GM12878 (cell line): Measurements from ENCODE around the gene TCF7L2. TPM values are rescaled to one million over a fixed set of nuclear protein-coding genes. Genes with fewer than 3 reads are reported as not detected.

Experiments used
- ATAC-seq: fragments of 200-7000 bp; cut with Tn5 transposase; 3 replicates; pipeline ENCODE4 v1.9.1; 2020; ENCODE audit warnings: mild to moderate bottlenecking, moderate library complexity
- BruUV-seq: library from RNA; stranded (reverse); fragments of 400-500 nt; replicated peaks from 2 replicates; lab custom pipeline; 2021; lab: Mats Ljungman, UMichigan
- CTCF ChIA-PET: fragments of 300-600 bp; sonication (Branson Sonifier 250); formaldehyde crosslinking; extraction: SDS; loops from one replicate; lab custom pipeline; 2021; ENCODE audit warnings: inconsistent platforms; lab: Yijun Ruan, JAX
- POLR2A ChIA-PET: fragments of 350-600 bp; formaldehyde crosslinking; extraction: SDS; loops from one replicate; lab custom pipeline; 2021; ENCODE audit warnings: inconsistent platforms; lab: Charles Lee
- RAD21 ChIA-PET: fragments of 300-600 bp; sonication (Branson Sonifier 250); formaldehyde crosslinking; loops from one replicate; lab custom pipeline; 2023; ENCODE audit warnings: antibody characterized with exemption; ENCODE audit not compliant: unreplicated experiment; lab: Charles Lee
- SMC1A ChIA-PET: fragments of 300-600 bp; sonication (Branson Sonifier 250); formaldehyde crosslinking; loops from one replicate; lab custom pipeline; 2023; ENCODE audit not compliant: unreplicated experiment, uncharacterized antibody; lab: Charles Lee
- DNase-seq: peaks from one replicate; pipeline ENCODE4 v3.0.0-alpha.2; 2011; ENCODE audit warnings: low read depth, low spot score
- FAIRE-seq: peaks from 3 replicates; lab custom pipeline; 2011; peaks lifted over from hg19 to GRCh38; lab: Jason Lieb, UNC
- H2AFZ ChIP-seq: 2 replicates; pipeline ENCODE4 v1.6.0; 2011; ENCODE audit warnings: low read depth, low read length, control low read depth; ENCODE audit not compliant: control insufficient read depth
- H3K27ac ChIP-seq: 2 replicates; pipeline ENCODE4 v1.5.1; 2011; ENCODE audit warnings: control low read depth; ENCODE audit not compliant: control insufficient read depth, insufficient read depth
- H3K27me3 ChIP-seq, 2 experiments: replicated peaks in 1 of 2; 2 replicates each; pipeline versions ENCODE4 v1.6.0 to v1.6.1; 2011; ENCODE audit warnings: low read length in 1 of 2; ENCODE audit not compliant: control insufficient read depth in 2 of 2, insufficient read depth in 2 of 2
- H3K36me3 ChIP-seq, 2 experiments: 2 replicates each; pipeline ENCODE4 v1.5.1; 2011; ENCODE audit warnings: low read length in 1 of 2; ENCODE audit not compliant: control insufficient read depth in 2 of 2, insufficient read depth in 2 of 2
- H3K4me1 ChIP-seq: 2 replicates; pipeline ENCODE4 v1.6.1; 2011; ENCODE audit warnings: mild to moderate bottlenecking, low read length, moderate library complexity, mixed read lengths; ENCODE audit not compliant: control insufficient read depth, insufficient read depth
- H3K4me2 ChIP-seq: 2 replicates; pipeline ENCODE4 v1.6.0; 2011; ENCODE audit warnings: control low read depth; ENCODE audit not compliant: control insufficient read depth, insufficient read depth
- H3K4me3 ChIP-seq: fragments of 200-600 bp; sonication (generic); 2 replicates; pipeline ENCODE4 v1.5.1; 2016
- H3K79me2 ChIP-seq: 2 replicates; pipeline ENCODE4 v1.6.0; 2011; ENCODE audit warnings: low read length; ENCODE audit not compliant: control insufficient read depth, insufficient read depth
- H3K9ac ChIP-seq: 2 replicates; pipeline ENCODE4 v1.8.0; 2011; ENCODE audit warnings: low read length, control low read depth, mixed read lengths; ENCODE audit not compliant: control insufficient read depth, insufficient read depth
- H3K9me3 ChIP-seq: replicated peaks from 3 replicates; pipeline ENCODE4 v1.5.1; 2011; ENCODE audit warnings: mild to moderate bottlenecking, low read length; ENCODE audit not compliant: control insufficient read depth, insufficient read depth
- H4K20me1 ChIP-seq: 2 replicates; pipeline ENCODE4 v1.6.0; 2011; ENCODE audit not compliant: control insufficient read depth, insufficient read depth
- ASH2L ChIP-seq: fragments of 300-600, 200-600 bp; sonication (generic); IDR thresholded peaks from 2 replicates; pipeline ENCODE4 v1.6.1; 2017; ENCODE audit warnings: low read depth, mild to moderate bottlenecking, borderline replicate concordance
- CHD4 ChIP-seq: fragments of 200-600 bp; sonication (generic); IDR thresholded peaks from 2 replicates; pipeline ENCODE4 v1.6.1; 2016; ENCODE audit warnings: mild to moderate bottlenecking
- EGR1 ChIP-seq, 2 experiments: IDR thresholded peaks; 1 replicate in 1 of 2; 2 replicates in 1 of 2; pipeline ENCODE4 v1.6.1; 2011 to 2012; ENCODE audit warnings: low read depth in 2 of 2, low read length in 2 of 2, borderline replicate concordance in 1 of 2, mild to moderate bottlenecking in 1 of 2, moderate library complexity in 1 of 2
- GABPA ChIP-seq: IDR thresholded peaks from 2 replicates; pipeline ENCODE4 v1.6.1; 2014; ENCODE audit warnings: antibody characterized with exemption, low read depth, mild to moderate bottlenecking, inconsistent platforms
- HSF1 ChIP-seq: fragments of 150-350 bp; IDR thresholded peaks from 2 replicates; pipeline ENCODE4 v1.6.1; 2014; ENCODE audit warnings: mild to moderate bottlenecking, low read depth, low read length
- JUNB ChIP-seq: IDR thresholded peaks from 2 replicates; pipeline ENCODE4 v1.6.1; 2016; ENCODE audit warnings: antibody characterized with exemption, mild to moderate bottlenecking
- NBN ChIP-seq: fragments of 450-650 bp; IDR thresholded peaks from 2 replicates; pipeline ENCODE4 v1.6.1; 2016
- NFYB ChIP-seq: IDR thresholded peaks from 2 replicates; pipeline ENCODE4 v1.6.1; 2011; ENCODE audit warnings: low read depth, mild to moderate bottlenecking, low read length, improper control_type of control experiment, moderate library complexity; ENCODE audit not compliant: insufficient read depth
- SMAD1 ChIP-seq: fragments of 450-650 bp; IDR thresholded peaks from 2 replicates; pipeline ENCODE4 v1.6.1; 2018; ENCODE audit warnings: mild to moderate bottlenecking, low read depth; ENCODE audit not compliant: partially characterized antibody
- TCF7 ChIP-seq: IDR thresholded peaks from 2 replicates; pipeline ENCODE4 v1.6.1; 2014; ENCODE audit warnings: antibody characterized with exemption, borderline replicate concordance
- ZSCAN29 ChIP-seq: fragments of 450-650 bp; IDR thresholded peaks from 2 replicates; pipeline ENCODE4 v1.6.1; 2017; ENCODE audit warnings: mild to moderate bottlenecking, moderate library complexity
- WGBS: methylation state at CpG from one replicate; pipeline ENCODE4 v1.1.6; 2016; ENCODE audit warnings: low lambda C conversion rate; ENCODE audit not compliant: insufficient replicate concordance, insufficient coverage; ENCODE audit errors: missing lambda C conversion rate; 5-methylcytosine and 5-hydroxymethylcytosine counted together
- in situ Hi-C: fragments of 300-500 bp; cut with MboI; formaldehyde crosslinking; loops from 9 replicates; pipeline ENCODE4 v1.14.3; 2018; ENCODE audit warnings: mixed read lengths
- intact Hi-C: fragments of 100-400 bp; cut with micrococcal nuclease; formaldehyde crosslinking; loops from one replicate; pipeline ENCODE4 v1.14.2; 2022; ENCODE audit not compliant: unreplicated experiment
- polyA plus RNA-seq, 11 experiments: library from polyadenylated mRNA; depleted of rRNA in 4 of 11; unstranded in 6 of 11; stranded (reverse) in 5 of 11; fragments of >200 nt; fragmentation: Nextera tagmentation in 4 of 11; fragmentation: Illumina TruSeq in 1 of 11; extraction: Ambion mirVana in 4 of 11; extraction: Trizol in 1 of 11; gene quantifications; 1 replicate in 1 of 11; 2 replicates in 10 of 11; pipeline versions ENCODE4 v1.2.1 to v1.2.3, GENCODE V29; 2011 to 2016; ENCODE audit warnings: inconsistent platforms in 2 of 11, missing spikeins in 2 of 11, low read depth in 1 of 11
- total RNA-seq, 4 experiments: library from RNA; depleted of rRNA in 3 of 4; stranded (reverse); fragments of >200 nt in 3 of 4; fragmentation: Illumina TruSeq in 1 of 4; extraction: Trizol in 1 of 4; gene quantifications; 2 replicates each; pipeline versions ENCODE4 v1.2.1 to v1.2.3, GENCODE V29; 2013 to 2021

The TCF7L2 gene
- total and polyA plus RNA-seq, 10 of the 15 experiments (the other 5 are each of a cell fraction or from before 2014, with no cell fraction given) = 0.02 to 1.1 (median 0.35) TPM; not detected in 4

DNA sequence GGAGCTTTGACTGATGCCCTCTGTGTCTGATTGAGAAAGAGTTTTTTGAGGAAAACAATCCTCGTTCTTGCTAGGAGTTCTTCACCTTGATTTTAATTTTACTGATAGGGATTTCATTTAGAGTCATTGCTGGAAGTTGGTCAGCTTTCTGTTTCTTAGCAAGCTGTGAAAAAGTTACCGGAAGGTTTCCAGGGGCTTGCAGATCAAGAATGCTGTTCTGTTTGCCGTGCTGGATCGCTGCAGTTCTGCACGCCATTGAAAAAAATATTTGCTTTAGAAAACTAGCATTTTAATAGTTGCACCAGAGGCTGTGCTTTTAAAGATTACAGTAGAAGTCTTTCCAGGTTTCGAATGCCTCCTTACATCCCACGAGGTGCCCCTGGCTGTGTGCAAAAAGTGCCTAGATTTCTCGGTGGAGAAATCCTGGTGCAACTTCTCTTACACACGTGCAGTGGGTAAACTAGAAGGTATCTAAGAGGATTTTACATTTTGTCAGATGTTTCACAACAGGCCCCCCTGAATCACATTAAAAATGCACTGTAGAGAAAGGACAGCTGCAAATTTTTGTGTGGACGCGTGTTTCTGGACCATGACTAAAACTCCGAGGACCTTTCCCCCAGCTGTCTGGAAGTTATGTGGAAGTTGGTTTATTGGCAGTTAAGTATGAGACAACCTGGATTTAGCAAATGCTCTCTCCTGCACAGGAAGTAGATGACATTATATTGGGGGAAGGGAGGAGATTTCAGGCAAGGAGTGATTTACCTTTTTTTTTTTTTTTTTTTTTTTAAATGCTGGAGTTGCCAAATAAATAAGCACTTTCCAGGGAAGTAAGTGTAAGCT is 5.8 kb downstream of the TCF7L2 start (continued):
- TF ChIP-seq HSF1 = no peak

- intact Hi-C loops = no loop called here
- Histone ChIP-seq H3K9me3 (no peaks in the 10 kb centered on the region), H2AFZ (no peak overlapping the region), H3K4me3 (no peak overlapping the region), H4K20me1 (no peaks in the 10 kb centered on the region), H3K4me1 (no peaks in the 10 kb centered on the region), H3K36me3 (no peaks in the 10 kb centered on the region), H3K79me2 (no peaks in the 10 kb centered on the region), H3K27ac (no peak overlapping the region), H3K9ac (no peak overlapping the region), H3K4me2 (no peak overlapping the region), H3K27me3 (peaks cover 2 to 11% of the 10 kb centered on the region in 2 experiments; a peak in 3 of 4 replicates)
- ATAC-seq = no peak
- in situ Hi-C loops = no loop called here
- ChIA-PET RAD21 (no interaction called here), SMC1A (no interaction called here), CTCF (no interaction called here), POLR2A (no interaction called here)
- FAIRE-seq = no peak
- TF ChIP-seq NBN = no peak
- no peak for TF ChIP-seq TCF7
- no peak for TF ChIP-seq SMAD1
- no peak for TF ChIP-seq ZSCAN29
- no peak for TF ChIP-seq CHD4
- TF ChIP-seq ASH2L = no peak
- no peak for TF ChIP-seq NFYB
- TF ChIP-seq GABPA = no peak
- no peak for TF ChIP-seq EGR1 (IDR thresholded peaks at IDR 0.05; ENCODE audit: borderline replicate concordance in 1 of 2, low read depth in 2 of 2, low read length in 2 of 2)
- no peak for TF ChIP-seq JUNB
- WGBS = 46% methylated on average over 10 of the region's 10 CpGs
- BruUV-seq = no TSS peak
- DNase-seq = no peak
Observed at GRCh38 chr10:112956631-112957350, 6.7 kb downstream of the TCF7L2 start.
